ENCODE measurements around the gene CATSPER4. TPM values are rescaled to one million over a fixed set of nuclear protein-coding genes. Genes with fewer than 3 reads are reported as not detected.

Gene CATSPER4
- total RNA-seq, 6 experiments from 2014 or later: not detected

GRCh38 chr1:26158908-26159742 lies 31.3 kb upstream of the CATSPER4 start, which contains the start of gene FAM110D:
TSS of gene FAM110D (plus strand) at chr1:26159079. CDS start at chr1:26161292, 2,213 bp downstream.
- Mint-ChIP-seq H3K27me3 (ENCODE audit: insufficient read depth) (peaks cover 33% of the 10 kb centered on the region), H3K9me3 (no peaks in the 10 kb centered on the region), H3K27ac (no peak within 1 kb of the TSS), H3K4me3 (no peak within 1 kb of the TSS), H3K4me1 (ENCODE audit: low read depth) (peaks cover 5% of the 10 kb centered on the region; the same call in 1 of the 2 replicates), H3K36me3 (ENCODE audit: low read depth) (no peaks in the 10 kb centered on the region)
- no peak for DNase-seq
- no peak for TF ChIP-seq CTCF (IDR thresholded peaks at IDR 0.05)

- H3K4me3 Mint-ChIP-seq: no peak overlapping the region
- no peaks in the 10 kb centered on the region for H3K36me3 Mint-ChIP-seq (ENCODE audit: low read depth)
- H3K27me3 Mint-ChIP-seq (ENCODE audit: insufficient read depth): peaks cover 31% of the 10 kb centered on the region
- no peaks in the 10 kb centered on the region for H3K9me3 Mint-ChIP-seq
- DNase-seq: no peak
- TF ChIP-seq CTCF (IDR thresholded peaks at IDR 0.05): no peak
- peaks cover 5% of the 10 kb centered on the region; the same call in 1 of the 2 replicates for H3K4me1 Mint-ChIP-seq (ENCODE audit: low read depth)
- H3K27ac Mint-ChIP-seq: no peak overlapping the region
These were observed 30.7 kb upstream of the CATSPER4 start for GRCh38 chr1:26159743-26160039.

- TF ChIP-seq CTCF (IDR thresholded peaks at IDR 0.05): no peak
- Mint-ChIP-seq H3K9me3 (no peaks in the 10 kb centered on the region), H3K4me3 (no peak overlapping the region)
These were observed 29.6 kb upstream of the CATSPER4 start for GRCh38 chr1:26160527-26161414.

GRCh38 chr1:26161415-26162219 lies 28.8 kb upstream of the CATSPER4 start:
- Mint-ChIP-seq H3K27me3 (ENCODE audit: insufficient read depth) (peaks cover 24% of the 10 kb centered on the region), H3K4me3 (peak overlapping the region; percentile 69), H3K9me3 (no peaks in the 10 kb centered on the region), H3K4me1 (ENCODE audit: low read depth) (peaks cover 3% of the 10 kb centered on the region; the same call in 1 of the 2 replicates), H3K27ac (no peak overlapping the region), H3K36me3 (ENCODE audit: low read depth) (no peaks in the 10 kb centered on the region)
- no peak for DNase-seq
- TF ChIP-seq CTCF (IDR thresholded peaks at IDR 0.05): peak; percentile 44

More at GRCh38 chr1:26160527-26161414, 29.6 kb upstream of the CATSPER4 start:
- Mint-ChIP-seq H3K27ac (no peak overlapping the region), H3K27me3 (ENCODE audit: insufficient read depth) (peaks cover 28% of the 10 kb centered on the region), H3K4me1 (ENCODE audit: low read depth) (peaks cover 5% of the 10 kb centered on the region; the same call in 1 of the 2 replicates), H3K36me3 (ENCODE audit: low read depth) (no peaks in the 10 kb centered on the region)
- DNase-seq: no peak

- no peaks in the 10 kb centered on the region for H3K9me3 Mint-ChIP-seq
- peaks cover 27% of the 10 kb centered on the region for H3K27me3 Mint-ChIP-seq (ENCODE audit: insufficient read depth)
- no peak for DNase-seq
- H3K27ac Mint-ChIP-seq: no peak overlapping the region
- no peaks in the 10 kb centered on the region for H3K36me3 Mint-ChIP-seq (ENCODE audit: low read depth)
- peak overlapping the region; percentile 69 for H3K4me3 Mint-ChIP-seq
- no peaks in the 10 kb centered on the region for H3K4me1 Mint-ChIP-seq (ENCODE audit: low read depth)
- TF ChIP-seq CTCF (IDR thresholded peaks at IDR 0.05): no peak
These were observed 28.1 kb upstream of the CATSPER4 start for GRCh38 chr1:26162220-26162709.

Measured in HFFc6 (cell line).